Measurements from ENCODE around the gene RALGAPB.
"Not testable (repeated sequence)": the region's sequence is repeated elsewhere in the genome, so short reads cannot be mapped to it uniquely, and the experiment has no call there.

Gene RALGAPB

GRCh38 chr20:38589967-38590675, 117.5 kb downstream of the RALGAPB start:
- DNase-seq: no peak

GRCh38 chr20:38590676-38591473, 118.2 kb downstream of the RALGAPB start:
- no peak for DNase-seq

- DNase-seq: no peak
Measured at GRCh38 chr20:38591474-38592410, 119.1 kb downstream of the RALGAPB start.

GRCh38 chr20:38592411-38592790, 119.8 kb downstream of the RALGAPB start:
- not testable (repeated sequence) for DNase-seq

DNA sequence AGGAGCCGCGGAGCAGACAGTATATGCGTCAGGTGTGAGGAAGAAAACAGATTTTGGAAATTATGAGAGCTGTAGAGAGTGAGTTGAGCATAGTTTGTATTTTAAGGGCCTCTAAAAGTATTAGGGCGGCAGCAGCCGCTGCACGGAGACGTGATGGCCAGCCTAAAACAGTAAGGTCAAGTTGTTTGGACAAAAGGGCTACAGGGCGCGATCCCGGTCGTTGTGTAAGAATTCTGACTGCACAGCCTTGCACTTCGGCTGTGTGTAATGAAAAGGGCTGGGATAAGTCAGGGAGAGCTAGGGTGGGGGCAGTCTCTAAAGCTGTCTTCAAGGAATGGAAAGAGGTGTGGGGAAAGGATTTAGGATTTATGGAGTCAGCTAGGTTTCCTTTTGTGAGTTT, 121.6 kb downstream of the RALGAPB start:
- DNase-seq: not testable (repeated sequence)

- not testable (repeated sequence) for DNase-seq
Measured at GRCh38 chr20:38595886-38596285, 123.2 kb downstream of the RALGAPB start.

DNA sequence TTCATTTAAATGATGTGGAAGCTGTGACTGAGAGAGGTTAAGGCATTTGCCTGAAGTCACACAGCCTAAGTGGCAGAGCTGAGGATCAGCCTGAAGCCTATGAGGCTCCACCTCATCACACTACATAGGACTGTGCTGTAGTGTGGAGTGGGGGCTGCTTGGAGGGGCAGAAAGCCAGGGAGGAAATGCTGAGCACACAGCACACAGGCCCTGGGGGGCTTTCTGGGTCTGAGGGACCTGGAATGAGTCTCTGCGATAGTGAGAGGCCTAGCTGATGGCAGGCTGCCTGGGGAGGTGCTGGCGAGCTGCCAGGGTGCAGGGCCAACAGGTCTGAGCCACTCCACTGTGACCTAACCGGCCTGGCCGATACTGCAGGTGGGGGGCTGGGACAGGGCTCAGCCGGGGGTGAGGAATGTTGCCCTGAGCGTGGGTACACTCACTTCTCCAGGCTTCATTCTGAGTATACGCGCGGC, 126.8 kb downstream of the RALGAPB start:
- no peak for DNase-seq

- no peak for DNase-seq
Measured at GRCh38 chr20:38600057-38600456, 127.4 kb downstream of the RALGAPB start.

DNA sequence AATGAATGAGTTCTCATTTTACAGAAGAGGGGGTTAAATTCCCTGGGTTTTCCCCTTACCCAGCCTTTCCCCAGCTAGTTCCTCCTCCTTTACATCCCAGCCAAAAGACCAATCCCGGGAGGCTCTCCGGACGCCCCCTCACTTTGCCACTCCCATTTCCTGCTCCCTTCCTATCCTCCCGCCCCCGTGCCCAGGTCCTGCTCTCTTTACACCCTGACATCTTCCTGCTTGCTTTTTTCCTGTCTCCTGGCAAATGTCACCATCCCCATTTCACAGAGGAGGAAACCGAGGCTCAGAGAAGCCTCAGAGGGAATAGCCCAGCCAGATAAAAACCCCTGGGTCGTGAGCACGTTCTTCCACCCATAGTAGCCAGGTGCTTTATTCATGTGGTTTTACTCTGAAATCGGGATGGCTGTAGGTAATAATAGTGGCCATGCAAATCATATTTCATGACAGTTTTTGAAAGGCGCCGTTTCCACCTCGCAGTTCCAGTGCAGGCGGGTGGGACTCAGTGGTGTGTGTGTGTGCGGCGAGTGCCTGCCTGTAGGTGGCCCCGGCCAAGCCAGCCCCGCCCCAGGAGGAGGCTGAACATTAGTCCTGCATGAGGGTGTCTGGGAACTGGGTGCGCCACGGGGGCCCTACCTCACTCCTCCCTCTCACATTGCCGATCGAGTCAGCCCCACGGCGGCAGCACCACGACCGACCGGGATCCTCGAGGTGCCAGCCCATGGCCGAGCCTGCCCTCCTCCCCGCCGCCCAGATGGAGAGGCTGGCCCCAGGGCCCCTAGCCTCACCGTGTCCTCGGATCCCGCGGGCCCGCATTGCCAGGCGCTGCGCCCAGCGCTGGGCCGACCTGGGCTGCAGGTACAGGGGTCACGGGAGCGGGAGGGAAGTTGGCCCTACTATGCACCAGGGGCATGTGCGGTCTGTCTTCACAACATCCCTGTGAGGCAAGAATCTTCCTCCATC, 128.9 kb downstream of the RALGAPB start, which contains the start of gene ARHGAP40:
Gene ARHGAP40, plus strand, starts transcription at position 594 of the 969 bp plus-strand sequence.
- DNase-seq: no peak

DNA sequence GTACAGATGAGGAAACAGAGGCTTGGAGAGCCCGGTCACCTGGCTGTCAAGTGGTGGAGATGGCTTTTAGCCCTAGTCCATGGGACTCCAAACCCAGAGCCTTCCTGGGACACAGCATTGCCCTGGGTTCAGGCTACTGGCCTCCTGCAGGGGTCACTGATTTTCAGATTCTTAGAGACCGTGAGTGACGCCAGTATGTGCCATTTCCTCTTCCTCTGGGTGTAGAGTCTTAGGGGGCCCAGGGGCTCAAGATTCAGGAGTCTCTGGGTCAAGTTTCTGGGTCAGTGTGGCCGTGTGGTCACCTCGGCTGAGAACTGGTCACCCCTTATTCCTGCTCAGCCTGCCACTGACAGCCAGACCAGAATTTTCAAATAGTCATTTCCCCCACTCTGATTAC, 129.5 kb downstream of the RALGAPB start:
- DNase-seq: no peak

DNA sequence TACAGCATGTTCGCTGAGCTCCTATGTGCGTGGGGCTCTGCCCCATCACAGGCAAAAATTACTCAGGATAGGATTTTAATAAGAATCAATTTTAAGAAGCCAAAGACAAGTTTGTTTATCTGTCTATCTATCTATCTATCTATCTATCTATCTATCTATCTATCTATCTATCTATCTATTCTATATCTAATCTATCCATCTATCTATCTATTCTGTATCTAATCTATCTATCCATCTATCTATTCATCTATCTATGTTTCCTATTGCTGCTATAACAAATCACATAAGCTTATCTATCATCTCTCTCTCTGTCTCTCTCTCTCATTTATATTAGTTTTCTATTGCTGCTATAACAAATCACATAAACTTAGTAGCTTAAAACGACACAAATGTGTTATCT, 130.6 kb downstream of the RALGAPB start:
- DNase-seq: no peak

DNA sequence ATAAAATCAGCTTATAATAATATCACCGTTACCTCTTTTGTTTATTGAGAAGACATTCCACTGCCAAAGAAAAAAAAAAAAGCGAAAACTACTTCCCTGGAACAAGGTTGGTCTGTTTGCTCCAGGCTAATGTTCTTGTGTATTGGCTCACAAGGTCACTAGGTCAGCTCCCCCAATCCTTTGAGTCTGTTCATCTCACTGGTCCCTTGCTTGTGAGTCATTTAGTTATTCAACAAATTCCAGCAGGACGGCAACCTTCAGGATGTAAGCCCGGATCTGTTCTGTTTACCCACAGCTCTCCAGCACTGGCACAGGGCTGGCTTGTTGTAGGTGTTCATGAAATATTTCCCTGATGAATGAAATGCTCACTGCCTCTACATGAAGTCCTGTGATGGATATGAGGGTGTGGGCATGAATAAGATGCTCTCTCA, 132.2 kb downstream of the RALGAPB start:
- DNase-seq: no peak

GRCh38 chr20:38607351-38607750, 134.7 kb downstream of the RALGAPB start:
- DNase-seq: no peak

- DNase-seq: no peak
Measured at GRCh38 chr20:38608188-38608587, 135.5 kb downstream of the RALGAPB start.

GRCh38 chr20:38609815-38610214, 137.2 kb downstream of the RALGAPB start:
- no peak for DNase-seq

- no peak for DNase-seq
Measured at GRCh38 chr20:38610521-38610920, 137.9 kb downstream of the RALGAPB start.

- no peak for DNase-seq
Measured at GRCh38 chr20:38612751-38613515, 140.3 kb downstream of the RALGAPB start.

GRCh38 chr20:38615283-38615682, 142.6 kb downstream of the RALGAPB start:
- DNase-seq: no peak

DNA sequence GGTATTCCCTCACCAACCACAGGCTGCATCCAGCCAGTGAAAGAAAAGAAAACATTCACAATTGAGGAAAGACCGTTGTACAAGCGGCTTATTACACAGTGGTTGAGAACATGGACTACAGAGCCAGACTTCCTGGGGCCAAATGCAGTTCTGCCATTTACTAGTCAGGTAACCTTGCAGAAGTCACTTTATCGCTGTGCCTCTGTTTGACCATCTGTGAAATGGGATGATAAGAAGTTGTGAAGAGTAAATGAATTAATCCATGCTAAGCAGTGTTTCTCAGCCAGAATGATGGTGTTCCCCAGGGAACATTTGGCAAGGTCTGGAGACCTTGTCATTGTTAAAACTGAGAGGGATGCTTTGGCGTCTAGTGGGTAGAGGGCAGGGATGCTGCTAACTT, 143.8 kb downstream of the RALGAPB start:
- no peak for DNase-seq

GRCh38 chr20:38617011-38617829, 144.6 kb downstream of the RALGAPB start:
- DNase-seq: no peak

Data from CD4-positive, alpha-beta T cell treated with Interferon gamma for 1 hour (primary cell).